B cell (primary cell): ENCODE measurements around the gene ABCC1. TPM values are rescaled to one million over a fixed set of nuclear protein-coding genes. Genes with fewer than 3 reads are reported as not detected.

Source experiments
- ATAC-seq: fragments of 200-7000 bp; cut with Tn5 transposase; one replicate; pipeline ENCODE4 v1.10.0; 2021; ENCODE audit warnings: low read depth, mild to moderate bottlenecking, moderate number of reproducible peaks, moderate library complexity
- CTCF ChIA-PET: fragments of 350-600 bp; sonication (Branson Sonifier 250); formaldehyde crosslinking; loops from one replicate; lab custom pipeline; 2021; ENCODE audit warnings: antibody characterized with exemption, inconsistent platforms; lab: Charles Lee
- POLR2A ChIA-PET: fragments of 350-600 bp; sonication (Branson Sonifier 250); formaldehyde crosslinking; loops from one replicate; lab custom pipeline; 2021; ENCODE audit warnings: antibody characterized with exemption; lab: Charles Lee
- DNase-seq: peaks from one replicate; pipeline ENCODE4 v3.0.0; 2013
- H2AFZ ChIP-seq: 2 replicates; pipeline ENCODE4 v1.6.1; 2012; ENCODE audit warnings: mild to moderate bottlenecking, low read depth, low read length; ENCODE audit not compliant: insufficient read depth, poor library complexity, severe bottlenecking
- H3K27ac ChIP-seq, 2 donors: 1 replicate in 1 of 2; 2 replicates in 1 of 2; pipeline ENCODE4 v1.5.1; 2012 to 2013; ENCODE audit warnings: low read length in 2 of 2, mild to moderate bottlenecking in 2 of 2, moderate library complexity in 1 of 2
- H3K27me3 ChIP-seq, 4 experiments: fragments of 200-600 bp in 1 of 4; sonication (generic) in 1 of 4; replicated peaks in 1 of 4; 1 replicate in 2 of 4; 2 replicates in 2 of 4; pipeline versions ENCODE4 v1.6.1 to v1.7.0; 2013 to 2016; ENCODE audit warnings: low read length in 3 of 4, mild to moderate bottlenecking in 2 of 4, mixed read lengths in 1 of 4, moderate library complexity in 1 of 4; ENCODE audit not compliant: insufficient read depth in 4 of 4, control insufficient read depth in 3 of 4; ENCODE audit errors: control extremely low read depth in 1 of 4
- H3K36me3 ChIP-seq, 2 experiments: replicated peaks in 1 of 2; 1 replicate in 1 of 2; 2 replicates in 1 of 2; pipeline versions ENCODE4 v1.6.1 to v1.7.1; 2013; ENCODE audit warnings: low read length in 1 of 2; ENCODE audit not compliant: insufficient read depth in 2 of 2, control insufficient read depth in 1 of 2; ENCODE audit errors: control extremely low read depth in 1 of 2, extremely low read depth in 1 of 2
- H3K4me1 ChIP-seq, 2 donors: fragments of 200-600 bp in 1 of 2; sonication (generic) in 1 of 2; 1 replicate in 1 of 2; 2 replicates in 1 of 2; pipeline versions ENCODE4 v1.5.1 to v1.6.1; 2013 to 2017; ENCODE audit warnings: low read length in 2 of 2; ENCODE audit not compliant: control insufficient read depth in 2 of 2, insufficient read depth in 2 of 2
- H3K4me2 ChIP-seq: replicated peaks from 2 replicates; pipeline ENCODE3; 2012; ENCODE audit warnings: mild to moderate bottlenecking, low read depth, low read length; ENCODE audit not compliant: poor library complexity, severe bottlenecking
- H3K4me3 ChIP-seq, 5 experiments: fragments of 200-600 bp in 1 of 5; sonication (generic) in 1 of 5; 1 replicate in 3 of 5; 2 replicates in 2 of 5; pipeline versions ENCODE4 v1.5.1 to v1.7.0; 2011 to 2016; ENCODE audit warnings: low read length in 4 of 5, mild to moderate bottlenecking in 4 of 5, low read depth in 2 of 5, control low read depth in 1 of 5, moderate library complexity in 1 of 5; ENCODE audit not compliant: insufficient read depth in 1 of 5; ENCODE audit errors: control extremely low read depth in 1 of 5, extremely low read depth in 1 of 5
- H3K79me2 ChIP-seq: fragments of 200-600 bp; sonication (generic); one replicate; pipeline ENCODE4 v1.6.0; 2016; ENCODE audit warnings: low read length; ENCODE audit not compliant: control insufficient read depth, insufficient read depth
- H3K9ac ChIP-seq: fragments of 200-600 bp; sonication (generic); 2 replicates; pipeline ENCODE4 v1.6.1; 2017; ENCODE audit warnings: mild to moderate bottlenecking, low read length, moderate library complexity
- H3K9me3 ChIP-seq, 3 donors: one replicate each; pipeline versions ENCODE4 v1.6.1 to v1.7.1; 2013; ENCODE audit warnings: low read length in 2 of 3; ENCODE audit not compliant: control insufficient read depth in 2 of 3, insufficient read depth in 1 of 3; ENCODE audit errors: control extremely low read depth in 1 of 3
- H4K20me1 ChIP-seq: 2 replicates; pipeline ENCODE4 v1.6.0; 2012; ENCODE audit warnings: mild to moderate bottlenecking, low read length; ENCODE audit not compliant: insufficient read depth, control insufficient read depth, poor library complexity, severe bottlenecking
- H3K27ac Mint-ChIP-seq: one replicate; pipeline ENCODE4 v1.8.0; 2021; ENCODE audit warnings: mixed read lengths
- H3K27me3 Mint-ChIP-seq: one replicate; pipeline ENCODE4 v1.8.0; 2021; ENCODE audit warnings: mixed read lengths
- H3K4me1 Mint-ChIP-seq: one replicate; pipeline ENCODE4 v1.8.0; 2021; ENCODE audit warnings: mixed read lengths
- H3K4me3 Mint-ChIP-seq: one replicate; pipeline ENCODE4 v1.8.0; 2021; ENCODE audit warnings: mixed read lengths
- H3K9me3 Mint-ChIP-seq: one replicate; pipeline ENCODE4 v1.8.0; 2022; ENCODE audit warnings: mixed read lengths; ENCODE audit not compliant: insufficient read depth
- CTCF ChIP-seq: fragments of 200-600 bp; IDR thresholded peaks from one replicate; pipeline ENCODE4 v1.8.0; 2022; ENCODE audit warnings: antibody characterized with exemption, mild to moderate bottlenecking
- EZH2 ChIP-seq: IDR thresholded peaks from 2 replicates; pipeline ENCODE4 v1.6.1; 2012; ENCODE audit warnings: borderline replicate concordance, low read depth, mild to moderate bottlenecking, moderate library complexity, low read length; ENCODE audit not compliant: insufficient read depth, poor library complexity, severe bottlenecking
- WGBS: methylation state at CpG from one replicate; pipeline ENCODE4 v1.1.5; 2013; ENCODE audit warnings: missing lambda C conversion rate; ENCODE audit not compliant: insufficient coverage; 5-methylcytosine and 5-hydroxymethylcytosine counted together
- intact Hi-C: fragments of 100-400 bp; cut with micrococcal nuclease; formaldehyde crosslinking; loops from one replicate; pipeline ENCODE4 v1.10.0; 2022
- polyA plus RNA-seq: library from polyadenylated mRNA; depleted of rRNA; stranded (reverse); fragments of >200 nt; gene quantifications from 2 replicates; pipeline ENCODE4 v1.2.3, GENCODE V29; 2012
- total RNA-seq, 2 donors: library from RNA; stranded (reverse); fragments of 120-200 nt in 1 of 2; gene quantifications; 1 replicate in 1 of 2; 2 replicates in 1 of 2; pipeline versions ENCODE4 v1.2.3 to v1.2.4, GENCODE V29; 2013 to 2022

The ABCC1 gene
- total and polyA plus RNA-seq, 2 donors (not counting 1 experiment from before 2014, with no cell fraction given) = 21.8 to 73.0 TPM

GRCh38 chr16:16028311-16028999, 79.0 kb downstream of the ABCC1 start:
- Histone ChIP-seq H4K20me1 (peaks cover 6% of the 10 kb centered on the region), H3K27ac (no peak overlapping the region), H3K9ac (no peak overlapping the region), H3K27me3 (no peaks in the 10 kb centered on the region), H3K4me1 (peaks cover 14 to 22% of the 10 kb centered on the region in 2 donors), H2AFZ (no peak overlapping the region), H3K36me3 (peaks cover 4 to 7% of the 10 kb centered on the region in 2 experiments), H3K4me2 (no peak overlapping the region), H3K9me3 (no peaks in the 10 kb centered on the region), H3K4me3 (no peak overlapping the region), H3K79me2 (peaks cover 7% of the 10 kb centered on the region)
- no peak overlapping the region for H3K27ac Mint-ChIP-seq
- ChIA-PET CTCF (interaction anchor here (2.3 kb wide), 1 partner anchor 140 kb away, joined by 9 read pairs; the partner anchor contains the start of gene CEP20), POLR2A (no interaction called here)
- no peak overlapping the region for H3K4me3 Mint-ChIP-seq
- TF ChIP-seq CTCF (no peak), EZH2 (no peak)
- H3K27me3 Mint-ChIP-seq = no peaks in the 10 kb centered on the region
- intact Hi-C loops = no loop called here
- no peaks in the 10 kb centered on the region for H3K9me3 Mint-ChIP-seq
- H3K4me1 Mint-ChIP-seq = peaks cover 32% of the 10 kb centered on the region
- WGBS = 93% methylated on average over 17 of the region's 19 CpGs
- DNase-seq (no peak), ATAC-seq (no peak)

GRCh38 chr16:16029431-16030011, 80.1 kb downstream of the ABCC1 start:
- DNase-seq = no peak
- no peak overlapping the region for H2AFZ ChIP-seq
- Mint-ChIP-seq H3K9me3 (no peaks in the 10 kb centered on the region), H3K4me3 (no peak overlapping the region), H3K27ac (no peak overlapping the region), H3K4me1 (peaks cover 30% of the 10 kb centered on the region), H3K27me3 (no peaks in the 10 kb centered on the region)
- TF ChIP-seq CTCF (no peak), EZH2 (no peak)
- H3K4me2 ChIP-seq = no peak overlapping the region
- CTCF ChIA-PET = no interaction called here
- 100% methylated on average over 1 of the region's 5 CpGs for WGBS
- intact Hi-C loops = no loop called here
- no peak overlapping the region for H3K9ac ChIP-seq
- no peak for ATAC-seq
- peaks cover 6% of the 10 kb centered on the region for H4K20me1 ChIP-seq
- no peaks in the 10 kb centered on the region for H3K9me3 ChIP-seq
- peaks cover 6% of the 10 kb centered on the region for H3K79me2 ChIP-seq
- no peak overlapping the region for H3K4me3 ChIP-seq
- H3K4me1 ChIP-seq = peaks cover 15 to 25% of the 10 kb centered on the region in 2 donors
- H3K27ac ChIP-seq = no peak overlapping the region
- POLR2A ChIA-PET = interaction anchor here (0.5 kb wide), 1 partner anchor 1661 kb away, joined by 3 read pairs; no protein-coding TSS in a partner anchor
- H3K36me3 ChIP-seq = peaks cover 4 to 7% of the 10 kb centered on the region in 2 experiments
- no peaks in the 10 kb centered on the region for H3K27me3 ChIP-seq
